Adipose tissue (tissue), 3 donors: ENCODE results near the gene NOB1. TPM values are rescaled to one million over a fixed set of nuclear protein-coding genes. Genes with fewer than 3 reads are reported as not detected.
A peak's percentile ranks its signal among the peaks of the same experiment; 100 is the strongest.
"Not testable (repeated sequence)": the region's sequence is repeated elsewhere in the genome, so short reads cannot be mapped to it uniquely, and the experiment has no call there.

ENCODE experiments used
- H3K27ac ChIP-seq: one replicate; pipeline ENCODE4 v1.5.1; 2013; ENCODE audit warnings: low read depth, low read length
- WGBS, 3 donors: extraction: QIAGEN DNeasy Blood & Tissue Kit; methylation state at CpG; one replicate each; pipeline ENCODE4 v1.1.7; 2013; 5-methylcytosine and 5-hydroxymethylcytosine counted together
- polyA plus RNA-seq, 3 donors: library from polyadenylated mRNA; stranded (reverse); fragments of 200-250 nt; gene quantifications; one replicate each; pipeline ENCODE4 v1.2.3, GENCODE V29; 2013
- donor health status: healthy with polysubstance abuse.
- donor health status: Bipolar disorder and iron deficiency.
- donor health status: healthy.

NOB1 gene
- polyA plus RNA-seq, 3 donors, result 38.5 to 116 (median 59.3) TPM

DNA sequence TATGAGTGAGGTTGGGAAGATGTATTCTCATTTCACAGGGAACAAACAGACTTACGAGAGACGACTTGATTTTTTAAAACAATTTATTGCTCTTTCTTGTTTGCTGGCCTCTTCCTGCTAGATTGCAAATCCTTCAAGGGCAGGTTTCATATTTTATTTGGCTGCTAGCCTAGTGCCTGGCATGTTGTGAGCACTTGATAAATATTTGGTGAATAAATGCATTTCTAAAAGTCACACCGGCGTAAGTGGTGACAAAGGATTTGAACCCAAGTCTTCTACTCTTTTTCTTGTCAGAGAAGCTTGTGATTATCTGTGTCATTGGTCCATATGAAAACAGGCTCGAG is 8.8 kb upstream of the NOB1 start:
- WGBS, 3 donors, result 23 to 67% (median 59%) methylated on average over 5 of the region's 5 CpGs
- no peak overlapping the region for H3K27ac ChIP-seq

DNA sequence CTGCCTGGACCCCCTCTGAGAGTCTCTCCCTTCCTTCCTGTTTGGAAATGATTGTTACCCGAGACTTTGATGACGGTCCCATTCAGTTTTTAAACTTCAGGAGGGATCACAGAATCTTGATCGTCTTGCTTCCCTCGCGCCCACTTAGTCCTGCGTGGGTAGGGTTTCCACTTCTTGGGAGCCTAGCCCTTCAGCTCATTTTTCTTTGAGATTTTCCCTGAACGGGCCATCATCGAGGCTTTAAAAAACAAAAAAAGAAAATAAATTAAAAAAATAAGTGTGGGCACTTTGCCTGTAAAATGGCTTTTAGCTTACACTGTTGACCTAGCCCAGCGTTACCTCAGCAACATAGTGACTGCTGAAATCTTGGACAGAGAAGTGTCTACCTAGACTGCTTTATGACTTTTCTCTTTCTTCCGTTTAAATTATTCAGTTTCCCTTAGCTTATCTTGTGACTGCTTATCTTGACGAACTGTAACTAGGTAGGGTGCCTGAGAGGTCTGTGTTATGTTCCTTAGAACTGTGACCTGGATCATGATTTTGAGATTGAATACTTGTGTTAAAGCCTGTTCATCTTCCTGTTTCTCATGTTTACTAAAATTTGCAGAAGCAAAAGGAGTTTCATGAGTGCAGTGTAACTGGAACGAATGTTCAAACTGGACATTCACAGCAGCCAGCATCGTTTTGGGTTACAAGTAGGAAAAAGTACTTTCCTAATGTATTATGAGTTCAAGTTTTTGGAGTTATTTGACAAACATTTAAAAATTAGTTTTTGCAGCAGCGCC is 8.3 kb upstream of the NOB1 start:
- 4 to 7% (median 7%) methylated on average over 14 of the region's 14 CpGs for WGBS, 3 donors
- H3K27ac ChIP-seq, result peak overlapping the region; percentile 60

DNA sequence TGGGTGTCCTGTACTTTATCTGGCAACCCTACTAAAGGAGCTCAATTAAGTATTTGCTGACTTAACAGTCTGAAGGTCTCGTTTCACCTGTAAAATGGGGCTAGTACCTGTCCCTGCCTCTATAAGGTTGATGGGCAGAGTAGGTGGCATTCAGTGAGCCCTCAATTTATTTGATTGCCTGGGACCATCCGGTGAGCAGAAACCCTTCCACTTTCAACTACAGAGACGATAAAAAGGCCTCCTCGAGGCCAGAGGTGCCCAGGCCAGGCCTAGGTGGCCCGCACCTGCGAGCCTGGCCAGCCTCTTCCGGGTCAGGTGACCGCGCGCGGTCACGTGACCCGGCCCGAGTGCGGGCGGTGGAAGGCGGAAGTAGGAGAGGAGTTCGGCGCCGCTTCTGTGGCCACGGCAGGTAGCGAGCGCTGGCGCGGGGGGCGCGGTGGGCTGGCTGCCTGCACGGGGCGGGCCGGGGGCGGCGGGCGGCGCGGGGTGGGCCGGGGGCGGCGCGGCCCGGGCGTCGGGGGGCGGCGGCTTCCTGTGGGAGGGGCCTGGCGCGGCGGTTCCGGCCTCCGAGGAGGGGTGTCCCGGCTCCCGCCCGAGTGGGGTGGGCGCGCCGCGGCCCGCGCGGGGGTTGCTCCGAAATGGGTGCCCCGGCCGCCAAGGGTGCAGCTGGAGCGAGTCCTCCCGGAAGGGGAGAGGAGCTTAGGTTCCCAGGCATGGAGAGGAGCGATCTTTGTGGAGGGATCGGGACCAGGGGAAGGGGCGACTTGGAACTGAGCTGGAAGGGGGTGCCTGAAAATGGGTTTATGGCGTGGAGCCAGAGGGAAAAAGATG is 7.5 kb upstream of the NOB1 start, which contains the start of gene WWP2:
Gene WWP2 (plus strand): TSS at position 350 of the 831 bp plus-strand sequence. CDS start 24,679 bp downstream, outside the sequence.
- 1% methylated on average over 33 to 68 of the region's 68 CpGs for WGBS, 3 donors
- peak within 1 kb of the TSS; percentile 60 for H3K27ac ChIP-seq

DNA sequence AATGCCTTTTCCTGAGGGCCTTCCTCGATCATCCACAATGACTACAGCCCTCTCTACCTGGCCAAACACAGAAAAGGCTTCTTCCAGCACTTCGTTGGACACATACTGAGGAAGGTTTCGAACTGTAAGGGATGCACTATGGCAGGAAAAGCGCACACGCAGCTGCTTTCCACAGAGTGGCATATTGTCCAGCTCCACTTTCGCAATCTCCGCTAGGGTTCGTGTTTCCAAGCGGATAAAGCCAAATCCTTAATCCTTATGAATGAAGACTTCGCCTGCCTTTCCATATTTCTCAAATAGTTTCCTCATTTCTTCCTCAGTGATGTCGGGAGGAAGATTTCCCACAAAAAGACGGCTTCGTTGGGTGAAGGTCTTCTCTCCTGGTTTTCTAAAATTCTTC is 2.6 kb upstream of the NOB1 start:
- WGBS, 3 donors, result 79 to 81% (median 80%) methylated on average over 13 of the region's 13 CpGs
- not testable (repeated sequence) for H3K27ac ChIP-seq

DNA sequence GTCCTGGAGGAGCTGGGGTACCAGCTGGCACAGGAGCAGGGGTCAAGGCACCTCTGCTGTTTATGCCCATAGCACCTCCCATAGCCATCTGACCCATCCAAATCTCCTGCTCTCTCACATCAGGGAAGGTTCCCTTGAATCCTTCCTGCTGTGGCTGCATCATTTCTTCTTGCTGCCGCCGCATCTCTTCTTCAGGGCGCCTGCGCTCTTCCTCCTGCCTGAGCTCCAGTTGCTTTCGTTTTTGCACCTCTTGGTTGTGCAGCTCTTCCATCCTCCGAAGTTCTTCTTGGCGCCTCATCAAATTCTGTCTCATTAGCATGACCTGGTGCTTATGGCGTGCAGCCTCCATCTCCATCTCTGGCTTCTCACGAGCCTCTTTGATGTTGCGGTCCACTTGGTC is 2.0 kb upstream of the NOB1 start:
- 89 to 92% (median 91%) methylated on average over 10 of the region's 10 CpGs for WGBS, 3 donors
- H3K27ac ChIP-seq, result no peak overlapping the region

- WGBS, 3 donors, result 11 to 15% (median 13%) methylated on average over 4 of the region's 4 CpGs
- no peak overlapping the region for H3K27ac ChIP-seq
Observed at GRCh38 chr16:69754143-69754468, 620 bp downstream of the NOB1 start.

DNA sequence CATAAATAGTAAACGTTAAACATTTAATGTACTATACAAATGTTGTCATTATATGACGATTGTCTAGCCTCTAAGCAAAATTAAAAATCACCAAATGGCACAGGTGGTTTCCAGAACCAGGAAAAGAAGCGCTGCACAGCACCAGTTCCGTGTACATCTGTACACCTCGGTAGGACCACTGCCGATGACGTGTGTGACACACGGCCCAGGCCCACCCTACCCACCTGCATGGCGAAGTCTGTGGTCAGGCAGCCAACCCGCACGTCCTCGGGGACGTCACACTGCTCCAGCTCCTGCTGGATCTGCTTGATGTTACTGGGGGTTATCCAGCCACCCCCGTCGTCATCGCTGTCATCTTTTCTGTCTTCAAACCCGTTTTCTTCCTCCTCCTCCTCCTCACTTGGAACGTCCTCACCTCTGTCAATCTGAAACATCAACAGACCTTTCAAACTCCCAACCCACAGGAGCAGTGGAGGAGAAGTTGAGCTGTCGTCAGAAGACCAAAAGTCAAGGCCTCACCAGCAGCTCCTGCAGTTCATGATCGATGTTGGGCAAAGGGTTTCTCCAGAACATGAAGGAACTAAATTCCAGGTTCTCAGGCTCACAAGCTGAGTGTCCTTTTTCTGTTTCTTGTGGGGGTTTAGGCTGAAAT is 5.9 kb downstream of the NOB1 start:
- H3K27ac ChIP-seq, result no peak overlapping the region
- WGBS, 3 donors, result 84 to 87% (median 85%) methylated on average over 20 of the region's 20 CpGs

DNA sequence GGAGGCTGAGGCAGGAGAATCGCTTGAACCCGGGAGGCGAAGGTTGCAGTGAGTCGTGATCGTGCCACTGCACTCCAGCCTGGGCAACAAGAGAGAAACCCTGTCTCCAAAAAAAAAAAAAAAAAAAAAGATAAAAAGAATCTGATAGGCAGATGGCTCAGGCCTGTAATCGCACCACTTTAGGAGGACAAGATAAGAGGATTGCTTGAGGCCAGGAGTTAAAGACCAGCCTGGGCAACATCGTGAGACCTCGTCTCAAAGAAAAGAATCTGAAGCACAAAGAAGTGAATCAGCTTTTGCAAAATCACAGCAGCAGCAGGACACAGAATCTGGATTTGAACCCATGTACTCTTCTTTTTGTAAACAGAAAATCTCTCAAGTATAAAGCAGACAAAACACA is 7.6 kb downstream of the NOB1 start:
- WGBS, 3 donors, result 91 to 97% (median 93%) methylated on average over 8 of the region's 8 CpGs
- no peak overlapping the region for H3K27ac ChIP-seq

DNA sequence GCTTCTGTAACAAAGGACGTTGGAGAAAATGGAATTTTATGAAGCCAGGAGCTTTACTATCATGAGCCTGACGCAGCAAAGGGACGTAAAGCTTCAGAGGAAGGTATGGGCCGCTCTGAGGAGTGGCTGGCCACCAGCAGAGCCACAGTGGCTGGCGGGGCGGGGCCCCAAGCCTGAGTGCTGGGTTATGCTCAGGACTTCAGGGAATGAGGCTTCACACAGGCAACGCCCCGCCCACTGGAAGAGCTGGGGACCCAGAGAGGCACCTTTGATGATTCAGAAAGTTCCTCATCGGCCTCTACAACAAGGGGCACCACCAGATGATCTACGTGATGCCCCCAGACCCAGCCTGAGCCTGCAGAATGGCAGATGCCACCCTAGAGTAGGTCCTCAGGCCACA is 8.8 kb downstream of the NOB1 start:
- no peak overlapping the region for H3K27ac ChIP-seq
- 86 to 91% (median 89%) methylated on average over 10 of the region's 10 CpGs for WGBS, 3 donors

- no peak overlapping the region for H3K27ac ChIP-seq
- 90 to 95% (median 94%) methylated on average over 11 of the region's 11 CpGs for WGBS, 3 donors
Observed at GRCh38 chr16:69745232-69745612, 9.5 kb downstream of the NOB1 start.

DNA sequence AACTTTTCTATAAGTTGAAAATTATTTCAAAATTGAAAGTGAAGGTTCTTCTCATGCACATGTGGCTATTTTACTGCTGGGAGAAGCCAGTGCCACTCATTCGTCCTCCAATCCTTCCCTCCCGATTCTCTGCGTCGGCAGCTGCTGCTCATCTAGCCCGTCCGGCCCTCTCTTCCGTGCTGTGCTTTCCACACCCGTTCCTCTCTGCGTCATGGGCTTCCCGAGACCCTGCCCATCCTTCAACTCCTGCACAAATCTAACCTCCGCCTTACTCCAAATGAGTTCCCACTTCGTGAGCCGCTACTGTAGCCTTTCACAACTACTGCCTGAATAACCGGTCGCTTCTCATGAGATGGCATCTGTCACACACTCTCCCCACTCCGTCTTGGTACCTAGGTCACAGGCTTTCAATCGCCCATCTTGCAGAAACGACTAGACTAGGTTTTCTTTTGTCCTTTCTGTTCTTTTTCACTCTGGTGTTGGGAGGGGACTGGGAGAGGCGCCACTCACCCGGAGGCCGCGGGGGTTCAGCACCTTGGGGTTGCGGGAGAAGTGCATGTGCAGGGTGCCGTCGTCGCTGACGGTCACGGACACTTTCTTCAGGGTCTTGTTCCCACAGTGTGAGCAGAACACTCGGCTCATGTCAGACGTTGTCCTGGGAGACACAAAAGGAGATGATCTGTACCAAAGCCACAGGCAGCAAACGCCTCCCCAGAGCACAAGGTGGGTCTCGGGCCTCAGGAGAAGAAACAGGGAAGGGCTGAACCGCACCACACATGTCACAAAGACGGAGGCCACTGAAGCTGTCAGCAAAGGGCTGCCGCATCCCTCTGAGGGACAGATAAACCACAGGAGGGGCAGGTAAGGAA is 10.1 kb downstream of the NOB1 start:
- WGBS, 3 donors, result 91 to 95% (median 94%) methylated on average over 35 of the region's 35 CpGs
- H3K27ac ChIP-seq, result no peak overlapping the region

- no peak overlapping the region for H3K27ac ChIP-seq
- WGBS, 3 donors, result 69 to 81% (median 76%) methylated on average over 37 to 41 of the region's 41 CpGs
Observed at GRCh38 chr16:69741951-69742904, 12.5 kb downstream of the NOB1 start.

GRCh38 chr16:69741519-69741918 is 13.2 kb downstream of the NOB1 start:
- no peak overlapping the region for H3K27ac ChIP-seq
- WGBS, 3 donors, result 31 to 81% (median 37%) methylated on average over 8 of the region's 8 CpGs

- 91 to 94% (median 93%) methylated on average over 6 of the region's 6 CpGs for WGBS, 3 donors
- no peak overlapping the region for H3K27ac ChIP-seq
Observed at GRCh38 chr16:69732101-69732500, 22.6 kb downstream of the NOB1 start.

- 79 to 87% (median 79%) methylated on average over 5 of the region's 5 CpGs for WGBS, 3 donors
- H3K27ac ChIP-seq, result not testable (repeated sequence)
Observed at GRCh38 chr16:69731280-69731679, 23.4 kb downstream of the NOB1 start.

DNA sequence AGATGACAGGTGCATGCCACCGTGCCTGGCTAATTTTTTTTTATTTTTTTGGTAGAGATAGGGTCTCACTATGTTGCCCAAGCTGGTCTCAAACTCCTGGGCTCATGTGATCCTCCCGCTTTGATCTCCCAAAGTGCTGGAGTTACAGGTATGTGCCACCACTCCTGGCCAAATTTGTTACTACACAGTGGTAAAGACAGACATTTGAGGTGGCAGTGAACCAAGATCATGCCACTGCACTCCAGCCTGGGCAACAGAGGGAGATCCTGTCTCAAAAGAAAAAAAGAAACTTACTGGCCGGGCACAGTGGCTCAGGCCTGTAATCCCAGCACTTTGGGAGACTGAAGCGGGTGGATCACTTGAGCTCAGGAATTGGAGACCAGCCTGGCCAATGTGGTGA is 25.7 kb downstream of the NOB1 start:
- not testable (repeated sequence) for H3K27ac ChIP-seq
- WGBS, 3 donors, result 87 to 95% (median 92%) methylated on average over 4 of the region's 4 CpGs

DNA sequence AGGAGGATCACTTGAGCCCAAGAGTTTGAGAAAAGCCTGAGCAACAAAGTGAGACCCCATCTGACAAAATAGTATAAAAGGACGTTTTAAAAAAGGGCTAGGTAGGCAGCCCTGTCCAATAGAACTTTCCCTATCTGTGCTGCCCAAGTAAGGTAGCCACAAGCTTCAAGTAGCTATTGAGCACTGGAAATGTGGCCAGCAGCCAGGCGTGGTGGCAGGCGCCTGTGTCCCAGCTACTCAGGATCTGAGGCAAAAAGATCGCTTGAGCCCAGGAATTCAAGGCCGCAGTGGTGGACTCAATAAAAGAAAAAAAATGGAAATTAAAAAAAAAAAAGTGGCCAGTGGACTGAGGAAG is 26.8 kb downstream of the NOB1 start:
- H3K27ac ChIP-seq, result no peak overlapping the region
- 75 to 88% (median 80%) methylated on average over 5 of the region's 5 CpGs for WGBS, 3 donors
